OCI-LY1 (cell line): Measurements from ENCODE around the gene ACR.

Source experiments
- H2AFZ ChIP-seq: fragments of 200-600 bp; sonication (generic), shearing (Covaris generic); 2 replicates; pipeline ENCODE4 v1.6.0; 2014; ENCODE audit warnings: antibody characterized with exemption, mild to moderate bottlenecking, low read length
- H3F3A ChIP-seq: fragments of 200-600 bp; sonication (generic), shearing (Covaris generic); 2 replicates; pipeline ENCODE4 v1.6.0; 2014; ENCODE audit warnings: mild to moderate bottlenecking, antibody characterized with exemption, low read length, moderate library complexity; ENCODE audit not compliant: insufficient read depth
- H3K27ac ChIP-seq: fragments of 200-600 bp; sonication (generic); 2 replicates; pipeline ENCODE4 v1.5.1; 2014; ENCODE audit warnings: low read length, mixed run types, mild to moderate bottlenecking, low read depth; ENCODE audit not compliant: poor library complexity, severe bottlenecking
- H3K27me3 ChIP-seq: fragments of 200-600 bp; sonication (generic); 2 replicates; pipeline ENCODE4 v1.6.0; 2014; ENCODE audit warnings: antibody characterized with exemption, mild to moderate bottlenecking, low read length, moderate library complexity; ENCODE audit not compliant: insufficient read depth
- H3K36me3 ChIP-seq: fragments of 200-600 bp; sonication (generic); 2 replicates; pipeline ENCODE4 v1.6.1; 2014; ENCODE audit warnings: mild to moderate bottlenecking, antibody characterized with exemption, low read length, moderate library complexity, mixed read lengths; ENCODE audit not compliant: insufficient read depth
- H3K4me1 ChIP-seq: fragments of 200-600 bp; sonication (generic); 2 replicates; pipeline ENCODE4 v1.5.1; 2014; ENCODE audit warnings: mild to moderate bottlenecking, low read length, moderate library complexity; ENCODE audit not compliant: insufficient read depth, severe bottlenecking
- H3K4me2 ChIP-seq: fragments of 200-600 bp; sonication (generic), shearing (Covaris generic); 2 replicates; pipeline ENCODE4 v1.6.1; 2014; ENCODE audit warnings: low read length
- H3K4me3 ChIP-seq: fragments of 200-600 bp; sonication (generic); 2 replicates; pipeline ENCODE4 v1.5.1; 2014; ENCODE audit warnings: low read length, low read depth, mild to moderate bottlenecking, mixed read lengths; ENCODE audit not compliant: poor library complexity, severe bottlenecking
- H3K79me2 ChIP-seq: fragments of 200-600 bp; shearing (Covaris generic); 2 replicates; pipeline ENCODE4 v1.6.1; 2016; ENCODE audit warnings: mixed run types, low read length, mixed read lengths; ENCODE audit not compliant: insufficient read depth
- H3K9ac ChIP-seq: fragments of 200-600 bp; sonication (generic), shearing (Covaris generic); 2 replicates; pipeline ENCODE4 v1.6.1; 2014; ENCODE audit warnings: mild to moderate bottlenecking, low read length, mixed read lengths
- H3K9me2 ChIP-seq: fragments of 200-600 bp; sonication (generic), shearing (Covaris generic); 2 replicates; pipeline ENCODE4 v1.6.1; 2014; ENCODE audit warnings: low read depth, mild to moderate bottlenecking, low read length, mixed read lengths
- H3K9me3 ChIP-seq: fragments of 200-600 bp; shearing (Covaris generic); 2 replicates; pipeline ENCODE4 v1.6.1; 2014; ENCODE audit warnings: low read length, mixed read lengths
- H4K20me1 ChIP-seq: fragments of 200-600 bp; sonication (generic), shearing (Covaris generic); 2 replicates; pipeline ENCODE4 v1.6.0; 2016; ENCODE audit warnings: mild to moderate bottlenecking, low read length; ENCODE audit not compliant: insufficient read depth
- EZH2 ChIP-seq: fragments of 200-600 bp; sonication (generic), shearing (Covaris generic); IDR thresholded peaks from 2 replicates; pipeline ENCODE4 v1.8.0; 2017; ENCODE audit warnings: borderline replicate concordance, mixed run types, mild to moderate bottlenecking, antibody characterized with exemption, low read length, moderate library complexity, mixed read lengths
- TF ChIP-seq, protein P1 (sequence below): fragments of 200-600 bp; sonication (generic), shearing (Covaris generic); IDR thresholded peaks from 2 replicates; pipeline ENCODE4 v1.5.1; 2017; ENCODE audit warnings: mild to moderate bottlenecking, antibody characterized with exemption, low read length, moderate library complexity, mixed read lengths

Gene ACR

DNA sequence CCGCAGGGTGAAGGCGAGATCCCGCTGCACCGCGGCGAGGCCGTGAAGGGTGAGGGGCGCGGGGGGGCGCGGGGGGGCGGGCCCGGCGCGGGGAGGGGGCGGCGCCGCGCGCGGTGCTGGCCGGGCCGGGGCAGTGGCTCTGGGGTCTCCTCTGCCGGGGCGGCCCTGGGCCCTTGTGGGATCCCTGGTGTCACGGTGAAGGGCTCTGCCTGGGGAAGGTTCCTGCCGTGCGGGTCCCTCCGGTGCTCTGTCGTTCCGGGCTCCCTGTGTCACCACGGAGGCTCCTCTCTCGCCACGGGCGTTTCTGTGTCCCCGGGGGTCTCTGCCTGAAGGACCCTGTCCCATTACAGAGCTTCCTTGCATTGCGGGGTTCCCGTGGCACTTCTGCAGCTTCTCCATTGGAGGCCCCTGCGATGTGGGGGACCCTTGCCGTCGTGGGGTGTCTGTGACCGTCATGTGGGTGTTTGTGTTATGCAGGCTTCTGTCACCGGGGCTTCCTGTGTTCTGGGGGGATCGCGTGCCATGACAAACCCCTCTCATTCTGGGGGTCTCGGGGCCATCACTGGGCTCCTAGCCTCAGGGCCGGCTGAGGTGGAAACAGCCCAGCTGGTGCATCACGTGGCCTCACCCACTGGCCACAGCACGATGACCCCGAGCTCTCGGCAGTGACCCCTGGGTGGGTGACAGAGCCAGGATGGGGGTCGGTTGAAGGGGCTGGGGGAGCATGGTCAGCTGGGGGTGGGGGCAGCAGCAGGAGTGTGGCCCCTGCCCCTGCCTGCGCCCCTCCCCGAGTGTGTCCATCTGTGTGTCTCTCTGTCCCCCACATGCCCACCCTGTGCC is 40.1 kb upstream of the ACR start:
- Histone ChIP-seq H3K4me3 (no peak overlapping the region), H3K27ac (no peak overlapping the region), H2AFZ (no peak overlapping the region)

DNA sequence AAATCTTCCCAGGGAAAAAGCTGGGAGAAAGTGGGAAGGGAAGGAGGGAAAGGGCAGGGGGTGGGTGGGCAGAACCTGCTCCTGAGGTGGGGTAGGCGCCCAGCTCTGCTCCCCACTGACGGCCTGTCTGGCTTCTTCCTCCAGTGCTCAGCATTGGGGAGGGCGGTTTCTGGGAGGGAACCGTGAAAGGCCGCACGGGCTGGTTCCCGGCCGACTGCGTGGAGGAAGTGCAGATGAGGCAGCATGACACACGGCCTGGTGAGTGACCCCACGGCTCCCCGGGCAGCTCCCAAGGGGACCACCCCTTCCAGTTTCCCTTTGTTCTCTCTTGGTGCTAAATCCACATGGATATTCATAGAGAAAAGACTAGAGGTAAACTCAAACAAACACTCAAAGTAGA is 39.5 kb upstream of the ACR start:
- no peaks in the 10 kb centered on the region for H4K20me1 ChIP-seq

More for the DNA sequence above, 40.1 kb upstream of the ACR start:
- TF ChIP-seq, protein P1, sequence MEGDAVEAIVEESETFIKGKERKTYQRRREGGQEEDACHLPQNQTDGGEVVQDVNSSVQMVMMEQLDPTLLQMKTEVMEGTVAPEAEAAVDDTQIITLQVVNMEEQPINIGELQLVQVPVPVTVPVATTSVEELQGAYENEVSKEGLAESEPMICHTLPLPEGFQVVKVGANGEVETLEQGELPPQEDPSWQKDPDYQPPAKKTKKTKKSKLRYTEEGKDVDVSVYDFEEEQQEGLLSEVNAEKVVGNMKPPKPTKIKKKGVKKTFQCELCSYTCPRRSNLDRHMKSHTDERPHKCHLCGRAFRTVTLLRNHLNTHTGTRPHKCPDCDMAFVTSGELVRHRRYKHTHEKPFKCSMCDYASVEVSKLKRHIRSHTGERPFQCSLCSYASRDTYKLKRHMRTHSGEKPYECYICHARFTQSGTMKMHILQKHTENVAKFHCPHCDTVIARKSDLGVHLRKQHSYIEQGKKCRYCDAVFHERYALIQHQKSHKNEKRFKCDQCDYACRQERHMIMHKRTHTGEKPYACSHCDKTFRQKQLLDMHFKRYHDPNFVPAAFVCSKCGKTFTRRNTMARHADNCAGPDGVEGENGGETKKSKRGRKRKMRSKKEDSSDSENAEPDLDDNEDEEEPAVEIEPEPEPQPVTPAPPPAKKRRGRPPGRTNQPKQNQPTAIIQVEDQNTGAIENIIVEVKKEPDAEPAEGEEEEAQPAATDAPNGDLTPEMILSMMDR = no peak
- TF ChIP-seq EZH2 = no peak
- Histone ChIP-seq H3K79me2 (no peaks in the 10 kb centered on the region), H3F3A (no peaks in the 10 kb centered on the region), H3K4me2 (no peak overlapping the region), H3K4me1 (no peaks in the 10 kb centered on the region), H4K20me1 (no peaks in the 10 kb centered on the region), H3K9me2 (no peaks in the 10 kb centered on the region), H3K27me3 (no peaks in the 10 kb centered on the region; the same call in 1 of the 2 replicates), H3K9me3 (no peaks in the 10 kb centered on the region), H3K9ac (no peak overlapping the region), H3K36me3 (no peaks in the 10 kb centered on the region)

DNA sequence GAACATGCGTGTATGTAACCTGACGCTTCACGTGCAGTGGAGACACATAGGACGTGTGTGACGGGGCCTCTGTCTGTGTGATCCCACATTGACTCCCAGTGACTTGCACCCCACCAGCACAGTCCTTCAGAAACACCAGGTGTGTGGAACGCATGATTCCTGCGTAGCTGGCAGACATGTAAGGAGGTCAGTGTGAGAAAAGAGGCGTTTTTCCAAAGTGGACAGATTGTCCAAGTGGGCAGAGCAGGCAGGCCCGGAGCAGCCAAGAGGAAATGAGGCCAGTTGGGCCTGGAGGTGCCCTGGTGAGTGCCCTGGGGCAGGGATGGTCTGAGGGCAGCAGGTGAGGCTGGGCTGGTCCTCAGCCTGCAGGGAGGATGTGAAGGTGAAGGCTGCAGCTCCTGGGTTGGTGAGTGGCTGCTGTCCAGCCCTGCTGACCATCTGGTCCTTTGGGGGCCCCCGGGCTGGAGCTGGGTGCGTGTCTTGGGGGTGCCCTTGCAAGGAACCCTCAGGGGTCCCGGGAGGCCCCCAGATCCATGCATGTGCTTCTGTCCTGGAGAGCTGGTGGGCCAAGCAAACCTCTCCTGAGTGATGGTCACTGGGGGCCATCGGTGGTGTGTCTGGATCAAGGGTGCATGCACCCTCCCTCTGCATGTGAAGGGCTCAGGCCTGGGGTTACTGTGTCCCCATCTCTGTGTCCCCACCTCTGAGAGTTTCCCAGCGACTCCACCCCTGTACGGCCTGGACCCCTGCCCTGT is 38.8 kb upstream of the ACR start:
- TF ChIP-seq, protein P1 = no peak
- TF ChIP-seq EZH2 = no peak
- Histone ChIP-seq H3K4me2 (no peak overlapping the region), H3K9me2 (no peaks in the 10 kb centered on the region), H3K4me1 (no peaks in the 10 kb centered on the region), H4K20me1 (no peaks in the 10 kb centered on the region), H3K4me3 (no peak overlapping the region), H3K79me2 (no peaks in the 10 kb centered on the region), H3K9ac (no peak overlapping the region), H2AFZ (no peak overlapping the region), H3K36me3 (no peaks in the 10 kb centered on the region), H3K27ac (no peak overlapping the region), H3K27me3 (no peaks in the 10 kb centered on the region; the same call in 1 of the 2 replicates), H3F3A (no peaks in the 10 kb centered on the region), H3K9me3 (no peaks in the 10 kb centered on the region)

More for the DNA sequence above, 39.5 kb upstream of the ACR start:
- Histone ChIP-seq H3K9ac (no peak overlapping the region), H3K4me2 (no peak overlapping the region), H3K27me3 (no peaks in the 10 kb centered on the region; the same call in 1 of the 2 replicates), H3F3A (no peaks in the 10 kb centered on the region), H2AFZ (no peak overlapping the region), H3K36me3 (no peaks in the 10 kb centered on the region), H3K79me2 (no peaks in the 10 kb centered on the region), H3K4me1 (no peaks in the 10 kb centered on the region), H3K9me2 (no peaks in the 10 kb centered on the region), H3K4me3 (no peak overlapping the region), H3K27ac (no peak overlapping the region), H3K9me3 (no peaks in the 10 kb centered on the region)
- TF ChIP-seq, protein P1 = no peak
- TF ChIP-seq EZH2 = no peak
